GM23338 (cell line): Measurements from ENCODE around the gene RAB42. TPM values are rescaled to one million over a fixed set of nuclear protein-coding genes. Genes with fewer than 3 reads are reported as not detected.
"Not testable (repeated sequence)": the region's sequence is repeated elsewhere in the genome, so short reads cannot be mapped to it uniquely, and the experiment has no call there.

ENCODE experiments used
- ATAC-seq: fragments of 200-7000 bp; cut with Tn5 transposase; 3 replicates; pipeline ENCODE4 v1.9.1; 2020
- DNase-seq: peaks from one replicate; pipeline ENCODE4 v3.0.0-alpha.2; 2015; ENCODE audit warnings: low spot score
- H2AFZ ChIP-seq: fragments of 200-600 bp; sonication (generic); 2 replicates; pipeline ENCODE4 v1.8.0; 2016; ENCODE audit warnings: antibody characterized with exemption, mild to moderate bottlenecking, moderate library complexity
- H3F3A ChIP-seq: fragments of 200-600 bp; sonication (generic); replicated peaks from 2 replicates; pipeline ENCODE4 v1.8.0; 2017; ENCODE audit warnings: antibody characterized with exemption, mixed run types, low read depth
- H3K27ac ChIP-seq: fragments of 200-600 bp; sonication (generic); 2 replicates; pipeline ENCODE4 v1.6.1; 2016; ENCODE audit warnings: low read depth
- H3K27me3 ChIP-seq: fragments of 200-600 bp; sonication (generic); 2 replicates; pipeline ENCODE4 v1.8.0; 2016; ENCODE audit warnings: mild to moderate bottlenecking, mixed run types, moderate library complexity; ENCODE audit not compliant: insufficient read depth
- H3K36me3 ChIP-seq: fragments of 200-600 bp; sonication (generic); 2 replicates; pipeline ENCODE4 v1.8.0; 2016; ENCODE audit warnings: mild to moderate bottlenecking; ENCODE audit not compliant: insufficient read depth
- H3K4me1 ChIP-seq: fragments of 200-600 bp; sonication (generic); 2 replicates; pipeline ENCODE4 v1.8.0; 2016; ENCODE audit warnings: mild to moderate bottlenecking, moderate library complexity; ENCODE audit not compliant: insufficient read depth
- H3K4me2 ChIP-seq: fragments of 200-600 bp; sonication (generic); 2 replicates; pipeline ENCODE4 v1.7.1; 2017; ENCODE audit warnings: mixed run types
- H3K4me3 ChIP-seq: fragments of 200-600 bp; sonication (generic); 2 replicates; pipeline ENCODE4 v1.6.1; 2016; ENCODE audit warnings: mixed run types
- H3K79me2 ChIP-seq: fragments of 200-600 bp; sonication (generic); replicated peaks from 2 replicates; pipeline ENCODE4 v1.8.0; 2017; ENCODE audit warnings: mild to moderate bottlenecking; ENCODE audit not compliant: insufficient read depth
- H3K9me2 ChIP-seq: fragments of 200-600 bp; sonication (generic); 2 replicates; pipeline ENCODE4 v1.8.0; 2017; ENCODE audit not compliant: insufficient read depth
- H4K20me1 ChIP-seq: fragments of 200-600 bp; sonication (generic); replicated peaks from 2 replicates; pipeline ENCODE4 v1.8.0; 2017; ENCODE audit warnings: mild to moderate bottlenecking; ENCODE audit not compliant: insufficient read depth
- H3K27ac Mint-ChIP-seq: 2 replicates; pipeline ENCODE4 v1.8.0; 2020; ENCODE audit warnings: inconsistent platforms, mild to moderate bottlenecking, moderate library complexity, mixed read lengths
- H3K27me3 Mint-ChIP-seq: 3 replicates; pipeline ENCODE4 v1.8.0; 2022; ENCODE audit warnings: low read depth, mild to moderate bottlenecking, moderate library complexity, mixed read lengths, inconsistent platforms; ENCODE audit not compliant: insufficient read depth, poor library complexity
- H3K36me3 Mint-ChIP-seq: 3 replicates; pipeline ENCODE4 v1.8.0; 2021; ENCODE audit warnings: low read depth, mild to moderate bottlenecking, inconsistent platforms, moderate library complexity, mixed read lengths
- H3K4me1 Mint-ChIP-seq: 3 replicates; pipeline ENCODE4 v1.8.0; 2020; ENCODE audit warnings: mild to moderate bottlenecking, inconsistent platforms, mixed read lengths
- H3K4me3 Mint-ChIP-seq: 3 replicates; pipeline ENCODE4 v1.8.0; 2021; ENCODE audit warnings: moderate library complexity, mild to moderate bottlenecking, inconsistent platforms, mixed read lengths
- H3K9me3 Mint-ChIP-seq: 3 replicates; pipeline ENCODE4 v1.8.0; 2020; ENCODE audit warnings: moderate library complexity, mild to moderate bottlenecking, inconsistent platforms, mixed read lengths
- POLR2AphosphoS5 ChIP-seq: IDR thresholded peaks from 2 replicates; pipeline ENCODE4 v1.6.1; 2016; ENCODE audit warnings: antibody characterized with exemption, low read depth
- polyA plus RNA-seq: library from polyadenylated mRNA; unstranded; fragments of >200 nt; fragmentation: Nextera tagmentation; extraction: Ambion mirVana; gene quantifications from 2 replicates; pipeline ENCODE4 v1.2.1, GENCODE V29; 2016
- total RNA-seq: library from RNA; depleted of rRNA; stranded (reverse); fragments of >200 nt; shearing (Covaris generic); gene quantifications from 2 replicates; pipeline ENCODE4 v1.2.3, GENCODE V29; 2014
- TF ChIP-seq, protein P1 (sequence below), 2 experiments: fragments of 200-600 bp in 1 of 2; sonication (generic) in 1 of 2; conservative IDR thresholded peaks; 2 replicates each; pipeline versions ENCODE4 v1.5.1 to v1.6.1; 2016 to 2017; ENCODE audit warnings: antibody characterized with exemption in 2 of 2, low read depth in 2 of 2, mild to moderate bottlenecking in 2 of 2, moderate library complexity in 1 of 2

RAB42 gene
- total and polyA plus RNA-seq, 2 experiments from 2014 or later: 13.0 to 17.7 TPM

DNA sequence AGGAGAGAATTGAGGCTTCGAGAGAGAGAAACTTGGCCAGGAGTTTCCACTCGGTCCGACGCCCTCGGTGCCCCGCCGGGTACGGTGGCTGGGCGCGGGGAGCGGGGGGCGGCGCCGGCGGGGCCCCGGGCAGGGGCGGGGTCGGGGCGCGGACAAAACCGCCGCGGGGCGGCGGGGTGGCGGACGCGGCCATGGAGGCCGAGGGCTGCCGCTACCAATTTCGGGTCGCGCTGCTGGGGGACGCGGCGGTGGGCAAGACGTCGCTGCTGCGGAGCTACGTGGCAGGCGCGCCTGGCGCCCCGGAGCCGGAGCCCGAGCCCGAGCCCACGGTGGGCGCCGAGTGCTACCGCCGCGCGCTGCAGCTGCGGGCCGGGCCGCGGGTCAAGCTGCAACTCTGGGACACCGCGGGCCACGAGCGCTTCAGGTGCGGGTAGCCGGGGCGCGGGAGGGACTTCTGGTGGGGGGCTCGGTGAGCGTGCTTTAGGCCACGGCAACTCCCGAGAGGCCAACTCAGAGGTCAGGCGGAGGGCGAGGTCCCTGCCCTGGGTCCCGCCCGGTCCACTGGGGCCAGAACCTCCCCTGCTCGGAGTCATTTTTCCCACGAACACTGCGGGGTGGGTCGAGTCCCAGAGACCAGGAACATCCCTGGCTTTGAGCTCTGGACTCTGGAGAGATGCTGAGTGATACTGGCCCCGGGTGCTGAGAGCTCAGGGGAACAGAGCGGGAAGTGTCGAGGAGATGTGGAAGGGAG is 431 bp downstream of the RAB42 start (continued):
- no peak for TF ChIP-seq POLR2AphosphoS5
- TF ChIP-seq, protein P1, sequence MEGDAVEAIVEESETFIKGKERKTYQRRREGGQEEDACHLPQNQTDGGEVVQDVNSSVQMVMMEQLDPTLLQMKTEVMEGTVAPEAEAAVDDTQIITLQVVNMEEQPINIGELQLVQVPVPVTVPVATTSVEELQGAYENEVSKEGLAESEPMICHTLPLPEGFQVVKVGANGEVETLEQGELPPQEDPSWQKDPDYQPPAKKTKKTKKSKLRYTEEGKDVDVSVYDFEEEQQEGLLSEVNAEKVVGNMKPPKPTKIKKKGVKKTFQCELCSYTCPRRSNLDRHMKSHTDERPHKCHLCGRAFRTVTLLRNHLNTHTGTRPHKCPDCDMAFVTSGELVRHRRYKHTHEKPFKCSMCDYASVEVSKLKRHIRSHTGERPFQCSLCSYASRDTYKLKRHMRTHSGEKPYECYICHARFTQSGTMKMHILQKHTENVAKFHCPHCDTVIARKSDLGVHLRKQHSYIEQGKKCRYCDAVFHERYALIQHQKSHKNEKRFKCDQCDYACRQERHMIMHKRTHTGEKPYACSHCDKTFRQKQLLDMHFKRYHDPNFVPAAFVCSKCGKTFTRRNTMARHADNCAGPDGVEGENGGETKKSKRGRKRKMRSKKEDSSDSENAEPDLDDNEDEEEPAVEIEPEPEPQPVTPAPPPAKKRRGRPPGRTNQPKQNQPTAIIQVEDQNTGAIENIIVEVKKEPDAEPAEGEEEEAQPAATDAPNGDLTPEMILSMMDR (conservative IDR thresholded peaks at IDR 0.05; ENCODE audit: low read depth in 2 of 2): no peak

DNA sequence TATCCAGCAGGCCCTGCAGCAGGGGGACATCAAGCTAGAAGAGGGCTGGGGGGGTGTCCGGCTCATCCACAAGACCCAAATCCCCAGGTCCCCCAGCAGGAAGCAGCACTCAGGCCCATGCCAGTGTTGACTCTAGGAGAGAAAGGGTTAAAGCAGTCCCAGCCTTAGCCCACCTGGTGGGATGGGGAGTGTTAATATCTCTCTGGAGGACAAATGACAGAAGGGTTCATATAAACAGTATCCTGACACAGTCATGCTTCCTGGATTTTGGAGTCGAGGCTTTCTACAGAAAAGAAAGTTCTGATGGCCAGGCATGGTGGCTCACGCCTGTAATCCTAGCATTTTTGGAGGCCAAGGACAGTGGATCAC is 1.9 kb downstream of the RAB42 start:
- not testable (repeated sequence) for H3K36me3 Mint-ChIP-seq, H3K9me3 Mint-ChIP-seq, H2AFZ ChIP-seq, H3K4me3 ChIP-seq, H3K9me2 ChIP-seq, H3K4me2 ChIP-seq, H4K20me1 ChIP-seq, DNase-seq, H3K36me3 ChIP-seq, H3K4me3 Mint-ChIP-seq, H3K27ac Mint-ChIP-seq, ATAC-seq, H3K79me2 ChIP-seq
- peaks cover 18% of the 10 kb centered on the region for H3F3A ChIP-seq
- H3K27me3 Mint-ChIP-seq: peaks cover 11% of the 10 kb centered on the region
- 0 out of 2 replicates have a peak, but pooled peaks cover 14% of the 10 kb centered on the region for H3K27me3 ChIP-seq
- H3K4me1 ChIP-seq: peaks cover 26% of the 10 kb centered on the region
- peaks cover 30% of the 10 kb centered on the region for H3K4me1 Mint-ChIP-seq
- peak overlapping the region; percentile 90; the same call in 1 of the 2 replicates for H3K27ac ChIP-seq

DNA sequence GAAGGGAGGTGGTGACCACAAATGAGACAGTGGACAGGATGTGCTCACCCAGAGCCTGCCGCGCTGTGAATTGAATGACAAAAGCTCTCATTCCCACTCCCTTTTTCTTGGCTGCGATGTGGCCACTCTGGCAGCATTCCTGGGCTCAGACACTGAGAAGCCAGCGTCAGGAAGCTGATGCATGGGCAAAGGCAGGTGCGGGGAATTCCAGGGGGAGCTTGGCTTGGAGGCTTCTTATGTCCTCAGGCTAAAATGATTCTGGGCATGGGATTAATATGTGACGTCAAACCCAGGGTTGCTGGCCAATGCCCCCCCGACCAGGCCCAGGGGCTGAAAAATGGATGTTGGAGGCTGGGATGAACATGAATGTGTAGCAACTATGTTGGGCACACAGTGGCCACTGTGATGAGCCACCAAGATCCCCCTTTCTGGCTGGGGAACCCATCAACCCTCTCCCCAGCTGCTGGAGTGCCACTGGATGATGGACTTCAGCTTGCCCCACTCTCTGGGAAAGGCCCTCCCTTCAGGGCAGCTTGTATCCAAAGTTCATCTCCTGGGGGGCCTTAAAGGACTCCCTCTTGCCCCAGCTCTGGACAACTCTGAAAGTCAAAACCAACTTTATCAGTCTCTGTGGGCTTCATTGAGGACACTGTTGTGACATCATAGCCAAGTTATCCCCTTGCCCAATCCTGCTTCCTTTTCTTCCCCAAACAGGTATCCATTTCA is 2.8 kb downstream of the RAB42 start:
- not testable (repeated sequence) for H2AFZ ChIP-seq, H3K36me3 ChIP-seq, H3K9me3 Mint-ChIP-seq, H3K79me2 ChIP-seq, H3K4me3 ChIP-seq, H4K20me1 ChIP-seq, H3K9me2 ChIP-seq, H3K36me3 Mint-ChIP-seq, H3K4me3 Mint-ChIP-seq
- Histone ChIP-seq H3K4me2 (peak overlapping the region; percentile 63), H3K27ac (peak overlapping the region; percentile 90), H3F3A (peaks cover 18% of the 10 kb centered on the region), H3K4me1 (peaks cover 26% of the 10 kb centered on the region), H3K27me3 (0 out of 2 replicates have a peak, but pooled peaks cover 14% of the 10 kb centered on the region)
- peak; percentile 80 for DNase-seq
- peaks cover 11% of the 10 kb centered on the region for H3K27me3 Mint-ChIP-seq
- 0 out of 2 replicates have a peak overlapping the region, but pooled peaks have one; percentile 0 for H3K27ac Mint-ChIP-seq
- ATAC-seq: peak; percentile 25
- H3K4me1 Mint-ChIP-seq: peaks cover 35% of the 10 kb centered on the region
